DMS114 treated with DMSO at 0.1 percent for 48 hours (cell line): ENCODE measurements around the gene KPNA5.
"Not testable (repeated sequence)": the region's sequence is repeated elsewhere in the genome, so short reads cannot be mapped to it uniquely, and the experiment has no call there.

Experiments used
- DNase-seq: peaks from one replicate; lab custom pipeline; 2025; ENCODE audit not compliant: unreplicated experiment; lab: John Stamatoyannopoulos, UW

Gene KPNA5

GRCh38 chr6:116697480-116697879 lies 16.5 kb downstream of the KPNA5 start:
- DNase-seq = no peak

- DNase-seq = not testable (repeated sequence)
Measured at GRCh38 chr6:116703888-116704287, 22.9 kb downstream of the KPNA5 start.

GRCh38 chr6:116705917-116706316 lies 24.9 kb downstream of the KPNA5 start:
- DNase-seq = no peak

GRCh38 chr6:116714296-116714695 lies 33.3 kb downstream of the KPNA5 start:
- DNase-seq = no peak

- DNase-seq = no peak
Measured at GRCh38 chr6:116714761-116715160, 33.8 kb downstream of the KPNA5 start.

- no peak for DNase-seq
Measured at GRCh38 chr6:116726947-116727346, 45.9 kb downstream of the KPNA5 start.

GRCh38 chr6:116730513-116730912 lies 49.5 kb downstream of the KPNA5 start:
- no peak for DNase-seq

- DNase-seq = no peak
Measured at GRCh38 chr6:116737004-116737403, 56.0 kb downstream of the KPNA5 start.

GRCh38 chr6:116740486-116740885 lies 59.5 kb downstream of the KPNA5 start:
- not testable (repeated sequence) for DNase-seq

- DNase-seq = no peak
Measured at GRCh38 chr6:116741571-116741970, 60.6 kb downstream of the KPNA5 start.

GRCh38 chr6:116745176-116745575 lies 64.2 kb downstream of the KPNA5 start:
- no peak for DNase-seq

GRCh38 chr6:116761779-116762178 lies 80.8 kb downstream of the KPNA5 start:
- no peak for DNase-seq

GRCh38 chr6:116762235-116762634 lies 81.2 kb downstream of the KPNA5 start:
- no peak for DNase-seq

GRCh38 chr6:116763048-116763447 lies 82.0 kb downstream of the KPNA5 start:
- DNase-seq = no peak

GRCh38 chr6:116763906-116764628 lies 83.1 kb downstream of the KPNA5 start:
- DNase-seq = no peak

- DNase-seq = no peak
Measured at GRCh38 chr6:116764629-116764960, 83.6 kb downstream of the KPNA5 start.

GRCh38 chr6:116764961-116765841 lies 84.2 kb downstream of the KPNA5 start, which contains the start of gene FAM162B:
TSS of gene FAM162B (minus strand) at chr6:116765719. CDS start at chr6:116765576, 143 bp downstream.
- no peak for DNase-seq

GRCh38 chr6:116766506-116767176 lies 85.6 kb downstream of the KPNA5 start:
- no peak for DNase-seq

- DNase-seq = no peak
Measured at GRCh38 chr6:116767715-116768114, 86.7 kb downstream of the KPNA5 start.

- DNase-seq = no peak
Measured at GRCh38 chr6:116772450-116772849, 91.4 kb downstream of the KPNA5 start.

- DNase-seq = no peak
Measured at GRCh38 chr6:116773886-116774285, 92.9 kb downstream of the KPNA5 start.
